Activated T-helper 17 cell treated with anti-CD3 and anti-CD28 coated beads, Interleukin-2, amount 50 U/mL, for 72 hours (primary cell): ENCODE measurements around the gene THOC2. TPM values are rescaled to one million over a fixed set of nuclear protein-coding genes. Genes with fewer than 3 reads are reported as not detected.
"Not testable (repeated sequence)": the region's sequence is repeated elsewhere in the genome, so short reads cannot be mapped to it uniquely, and the experiment has no call there.

Experiments
- ATAC-seq: fragments of 150-1000 bp; cut with Tn5 transposase; replicated peaks from 2 replicates; pipeline ENCODE4 v1.10.0; 2021; ENCODE audit warnings: mild to moderate bottlenecking, moderate library complexity
- H3K27ac Mint-ChIP-seq: one replicate; pipeline ENCODE4 v1.8.0; 2022; ENCODE audit warnings: mixed read lengths
- H3K27me3 Mint-ChIP-seq: one replicate; pipeline ENCODE4 v1.8.0; 2022; ENCODE audit warnings: mixed read lengths
- H3K36me3 Mint-ChIP-seq: one replicate; pipeline ENCODE4 v1.8.0; 2022; ENCODE audit warnings: low read depth, mild to moderate bottlenecking, mixed read lengths
- H3K4me1 Mint-ChIP-seq: one replicate; pipeline ENCODE4 v1.8.0; 2022; ENCODE audit warnings: mixed read lengths
- H3K4me3 Mint-ChIP-seq: one replicate; pipeline ENCODE4 v1.8.0; 2022; ENCODE audit warnings: mild to moderate bottlenecking, mixed read lengths
- H3K9me3 Mint-ChIP-seq: one replicate; pipeline ENCODE4 v1.8.0; 2022; ENCODE audit warnings: mixed read lengths
- total RNA-seq, 2 donors: library from RNA; stranded (reverse); gene quantifications; one replicate each; pipeline ENCODE4 v1.2.3, GENCODE V29; 2022

THOC2 gene, protein sequence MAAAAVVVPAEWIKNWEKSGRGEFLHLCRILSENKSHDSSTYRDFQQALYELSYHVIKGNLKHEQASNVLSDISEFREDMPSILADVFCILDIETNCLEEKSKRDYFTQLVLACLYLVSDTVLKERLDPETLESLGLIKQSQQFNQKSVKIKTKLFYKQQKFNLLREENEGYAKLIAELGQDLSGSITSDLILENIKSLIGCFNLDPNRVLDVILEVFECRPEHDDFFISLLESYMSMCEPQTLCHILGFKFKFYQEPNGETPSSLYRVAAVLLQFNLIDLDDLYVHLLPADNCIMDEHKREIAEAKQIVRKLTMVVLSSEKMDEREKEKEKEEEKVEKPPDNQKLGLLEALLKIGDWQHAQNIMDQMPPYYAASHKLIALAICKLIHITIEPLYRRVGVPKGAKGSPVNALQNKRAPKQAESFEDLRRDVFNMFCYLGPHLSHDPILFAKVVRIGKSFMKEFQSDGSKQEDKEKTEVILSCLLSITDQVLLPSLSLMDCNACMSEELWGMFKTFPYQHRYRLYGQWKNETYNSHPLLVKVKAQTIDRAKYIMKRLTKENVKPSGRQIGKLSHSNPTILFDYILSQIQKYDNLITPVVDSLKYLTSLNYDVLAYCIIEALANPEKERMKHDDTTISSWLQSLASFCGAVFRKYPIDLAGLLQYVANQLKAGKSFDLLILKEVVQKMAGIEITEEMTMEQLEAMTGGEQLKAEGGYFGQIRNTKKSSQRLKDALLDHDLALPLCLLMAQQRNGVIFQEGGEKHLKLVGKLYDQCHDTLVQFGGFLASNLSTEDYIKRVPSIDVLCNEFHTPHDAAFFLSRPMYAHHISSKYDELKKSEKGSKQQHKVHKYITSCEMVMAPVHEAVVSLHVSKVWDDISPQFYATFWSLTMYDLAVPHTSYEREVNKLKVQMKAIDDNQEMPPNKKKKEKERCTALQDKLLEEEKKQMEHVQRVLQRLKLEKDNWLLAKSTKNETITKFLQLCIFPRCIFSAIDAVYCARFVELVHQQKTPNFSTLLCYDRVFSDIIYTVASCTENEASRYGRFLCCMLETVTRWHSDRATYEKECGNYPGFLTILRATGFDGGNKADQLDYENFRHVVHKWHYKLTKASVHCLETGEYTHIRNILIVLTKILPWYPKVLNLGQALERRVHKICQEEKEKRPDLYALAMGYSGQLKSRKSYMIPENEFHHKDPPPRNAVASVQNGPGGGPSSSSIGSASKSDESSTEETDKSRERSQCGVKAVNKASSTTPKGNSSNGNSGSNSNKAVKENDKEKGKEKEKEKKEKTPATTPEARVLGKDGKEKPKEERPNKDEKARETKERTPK (N-terminal part only)
- 10 to 100 TPM; 82.6 to 83.3 TPM for total RNA-seq

DNA sequence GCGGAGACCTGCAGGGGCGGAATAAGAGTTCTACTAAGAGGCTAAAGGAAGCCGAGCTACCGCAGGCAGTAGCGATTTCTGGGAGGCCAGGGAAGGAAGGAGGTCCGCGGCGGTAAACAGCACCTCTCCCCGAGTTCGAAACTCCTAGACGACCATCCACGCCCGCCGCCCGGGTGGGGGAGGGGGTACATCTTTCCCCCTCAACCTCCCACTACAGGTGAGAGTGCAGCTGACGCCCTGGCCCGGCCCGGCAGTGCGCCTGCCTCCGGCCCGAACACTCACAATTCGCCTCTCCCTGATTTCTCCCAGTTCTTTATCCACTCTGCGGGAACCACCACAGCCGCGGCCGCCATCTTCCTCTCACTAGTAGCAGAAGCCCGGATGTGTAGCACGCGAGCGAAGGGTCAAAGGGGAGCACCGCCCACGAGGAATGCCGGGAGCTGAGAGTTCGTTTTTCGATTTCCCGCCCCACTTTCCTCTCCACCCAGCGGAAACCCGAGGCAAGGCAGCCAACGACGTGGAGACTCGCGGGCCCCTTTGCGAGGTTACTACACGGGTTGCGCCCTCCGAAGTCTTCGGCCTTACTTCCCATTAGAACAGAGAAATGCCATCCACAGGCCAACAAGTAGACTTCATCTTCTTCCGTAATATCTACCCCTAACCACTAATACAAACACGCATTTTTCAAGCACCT is at the start of gene THOC2:
Gene THOC2 (minus strand): TSS at position 383 of the 694 bp plus-strand sequence. CDS start 30 bp downstream, at position 353.
- no peaks in the 10 kb centered on the region for H3K4me1 Mint-ChIP-seq
- H3K27ac Mint-ChIP-seq, result peak within 1 kb of the TSS; percentile 96
- H3K9me3 Mint-ChIP-seq, result no peaks in the 10 kb centered on the region
- H3K4me3 Mint-ChIP-seq, result peak within 1 kb of the TSS; percentile 95
- ATAC-seq, result peak; percentile 92
- peaks cover 26% of the 10 kb centered on the region for H3K36me3 Mint-ChIP-seq
- no peaks in the 10 kb centered on the region for H3K27me3 Mint-ChIP-seq

DNA sequence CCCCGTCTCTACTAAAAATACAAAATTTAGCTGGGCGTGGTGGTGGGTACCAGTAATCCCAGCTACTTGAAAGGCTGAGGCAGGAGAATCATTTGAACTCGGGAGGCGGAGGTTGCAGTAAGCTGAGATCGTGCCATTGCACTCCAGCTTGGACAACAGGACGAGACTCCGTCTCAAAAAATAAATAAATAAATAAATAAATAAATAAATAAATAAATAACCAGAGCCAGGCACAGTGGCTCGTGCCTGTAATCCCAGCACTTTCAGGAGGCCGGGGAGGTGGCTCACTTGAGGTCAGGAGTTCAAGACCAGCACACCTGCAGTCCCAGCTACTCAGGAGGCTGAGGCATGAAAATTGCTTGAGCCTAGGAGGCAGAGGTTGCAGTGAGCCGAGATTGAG is 48.9 kb upstream of the THOC2 start:
- H3K9me3 Mint-ChIP-seq, H3K4me3 Mint-ChIP-seq, H3K36me3 Mint-ChIP-seq, ATAC-seq, H3K27me3 Mint-ChIP-seq, H3K27ac Mint-ChIP-seq, H3K4me1 Mint-ChIP-seq: not testable (repeated sequence)

DNA sequence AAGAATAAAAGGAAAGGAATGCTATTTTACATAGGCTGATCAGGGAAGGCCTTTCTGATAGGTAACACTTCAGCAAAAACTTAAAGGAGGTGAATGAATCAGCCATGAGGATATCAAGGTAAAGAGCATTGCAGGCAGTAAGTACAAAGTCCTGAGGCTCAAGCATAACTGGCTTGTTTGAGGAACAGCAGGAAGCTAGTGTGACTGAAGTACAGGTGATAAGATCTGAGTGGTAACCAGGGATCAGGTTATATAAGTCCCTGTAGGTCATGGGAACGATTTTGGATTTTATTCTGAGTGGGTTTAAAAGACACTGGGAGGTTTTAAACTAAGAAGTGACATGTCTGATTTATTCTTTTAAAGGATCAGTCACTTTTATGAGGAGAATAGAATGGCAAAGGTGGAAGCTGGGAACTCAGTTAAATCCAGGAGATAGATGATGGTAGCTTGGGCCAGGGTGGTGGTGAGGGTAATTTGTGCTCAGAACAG is 47.1 kb upstream of the THOC2 start:
- H3K27me3 Mint-ChIP-seq, result no peaks in the 10 kb centered on the region
- no peaks in the 10 kb centered on the region for H3K9me3 Mint-ChIP-seq
- H3K36me3 Mint-ChIP-seq, result no peaks in the 10 kb centered on the region
- no peak overlapping the region for H3K4me3 Mint-ChIP-seq
- H3K4me1 Mint-ChIP-seq, result no peaks in the 10 kb centered on the region
- ATAC-seq, result no peak
- H3K27ac Mint-ChIP-seq, result no peak overlapping the region

DNA sequence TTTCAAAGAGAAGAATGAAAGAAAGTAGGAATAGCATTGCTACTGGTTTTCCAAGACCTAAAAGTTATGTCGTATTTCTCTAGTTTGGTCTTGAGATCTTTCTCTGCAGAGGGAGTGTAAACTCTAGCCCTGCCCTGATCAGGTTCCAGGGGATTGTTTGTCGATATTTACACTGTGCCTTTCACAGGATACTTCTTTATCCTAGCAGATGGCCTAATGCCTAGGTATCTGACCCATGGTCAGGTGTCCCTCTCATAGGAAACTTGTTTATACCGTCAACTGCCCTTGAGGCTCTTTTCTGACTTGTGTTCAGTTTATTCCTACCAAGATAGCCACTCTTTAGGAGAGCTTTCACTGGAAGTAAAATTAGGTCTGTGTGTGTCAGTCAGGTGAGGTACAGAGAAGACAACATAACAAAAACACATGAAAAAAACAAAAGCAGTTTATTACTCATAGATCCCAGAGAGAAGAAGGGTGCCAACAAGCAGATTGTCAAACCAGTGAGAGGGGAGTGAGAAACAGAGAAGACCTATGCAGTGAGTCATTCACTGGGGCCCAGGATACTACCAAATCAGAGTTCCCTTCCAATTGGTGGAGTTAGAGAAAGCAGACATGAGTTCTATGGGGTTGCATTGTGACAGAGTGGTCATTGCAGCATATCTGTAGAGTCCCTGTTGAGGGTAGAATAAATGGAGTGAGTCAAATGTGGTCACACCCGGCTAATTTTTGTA is 40.6 kb upstream of the THOC2 start:
- Mint-ChIP-seq H3K4me3 (no peak overlapping the region), H3K36me3 (no peaks in the 10 kb centered on the region), H3K27me3 (no peaks in the 10 kb centered on the region), H3K4me1 (no peaks in the 10 kb centered on the region), H3K27ac (no peak overlapping the region), H3K9me3 (no peaks in the 10 kb centered on the region)
- ATAC-seq, result no peak

- no peak overlapping the region for H3K27ac Mint-ChIP-seq
- H3K4me1 Mint-ChIP-seq, result no peaks in the 10 kb centered on the region
- no peaks in the 10 kb centered on the region for H3K36me3 Mint-ChIP-seq
- no peak overlapping the region for H3K4me3 Mint-ChIP-seq
- no peaks in the 10 kb centered on the region for H3K27me3 Mint-ChIP-seq
- no peak for ATAC-seq
- H3K9me3 Mint-ChIP-seq, result no peaks in the 10 kb centered on the region
These were observed 38.7 kb upstream of the THOC2 start for GRCh38 chrX:123771449-123772064.

DNA sequence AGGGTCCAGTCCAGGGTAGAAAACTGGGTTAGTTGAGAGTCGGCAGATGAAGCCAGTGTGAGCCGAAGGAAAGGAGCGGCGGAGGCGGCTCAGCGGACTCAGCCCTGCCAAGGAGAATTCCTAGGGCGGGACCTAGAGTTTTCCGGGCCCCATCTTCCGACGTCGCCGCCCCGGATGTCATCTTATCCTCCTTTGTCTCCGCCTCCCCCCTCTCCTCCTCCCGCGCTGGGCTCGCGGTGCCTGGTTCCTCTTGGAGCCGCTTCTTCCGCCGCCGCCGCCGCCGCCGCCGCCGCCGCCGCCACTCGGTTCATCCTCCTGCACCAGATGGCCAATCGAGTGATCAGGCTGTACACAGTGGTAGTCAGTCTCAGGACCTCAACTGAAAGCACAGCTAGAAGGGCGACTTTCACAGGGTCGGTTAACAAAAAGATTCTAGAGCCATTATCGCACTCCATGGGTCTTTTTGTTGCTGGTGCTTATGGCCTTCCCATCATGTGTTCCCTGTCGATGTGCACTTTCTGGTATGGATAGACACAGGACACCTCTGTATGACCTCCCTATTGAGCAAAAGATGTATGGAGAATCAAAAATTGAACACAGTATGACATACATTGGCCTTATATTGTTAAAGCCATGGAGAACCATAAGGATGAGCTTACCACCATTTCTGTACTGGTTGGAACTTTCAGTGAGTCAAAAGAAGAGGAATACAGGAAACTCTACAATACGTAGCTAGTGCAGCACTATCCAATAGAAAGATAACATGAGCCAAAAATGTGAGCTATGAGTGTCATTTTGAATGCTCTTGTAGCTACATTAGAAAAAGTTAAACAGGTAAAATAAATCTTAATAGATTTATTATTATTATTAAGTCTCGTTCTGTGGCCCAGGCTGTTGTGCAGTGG is 32.4 kb upstream of the THOC2 start:
- H3K9me3 Mint-ChIP-seq, result no peaks in the 10 kb centered on the region
- peak; percentile 97 for ATAC-seq
- H3K36me3 Mint-ChIP-seq, result no peaks in the 10 kb centered on the region
- H3K27ac Mint-ChIP-seq, result peak overlapping the region; percentile 77
- H3K4me3 Mint-ChIP-seq, result peak overlapping the region; percentile 81
- peaks cover 4% of the 10 kb centered on the region for H3K4me1 Mint-ChIP-seq
- no peaks in the 10 kb centered on the region for H3K27me3 Mint-ChIP-seq

- H3K4me1 Mint-ChIP-seq, H3K9me3 Mint-ChIP-seq: not testable (repeated sequence)
These were observed 27.0 kb upstream of the THOC2 start for GRCh38 chrX:123759849-123760248.

GRCh38 chrX:123757794-123758193 is 24.9 kb upstream of the THOC2 start:
- not testable (repeated sequence) for H3K36me3 Mint-ChIP-seq, H3K27me3 Mint-ChIP-seq, H3K9me3 Mint-ChIP-seq, H3K4me1 Mint-ChIP-seq, ATAC-seq, H3K27ac Mint-ChIP-seq, H3K4me3 Mint-ChIP-seq

More at GRCh38 chrX:123759849-123760248, 27.0 kb upstream of the THOC2 start:
- H3K4me3 Mint-ChIP-seq, H3K27ac Mint-ChIP-seq, H3K27me3 Mint-ChIP-seq, H3K36me3 Mint-ChIP-seq, ATAC-seq: not testable (repeated sequence)

DNA sequence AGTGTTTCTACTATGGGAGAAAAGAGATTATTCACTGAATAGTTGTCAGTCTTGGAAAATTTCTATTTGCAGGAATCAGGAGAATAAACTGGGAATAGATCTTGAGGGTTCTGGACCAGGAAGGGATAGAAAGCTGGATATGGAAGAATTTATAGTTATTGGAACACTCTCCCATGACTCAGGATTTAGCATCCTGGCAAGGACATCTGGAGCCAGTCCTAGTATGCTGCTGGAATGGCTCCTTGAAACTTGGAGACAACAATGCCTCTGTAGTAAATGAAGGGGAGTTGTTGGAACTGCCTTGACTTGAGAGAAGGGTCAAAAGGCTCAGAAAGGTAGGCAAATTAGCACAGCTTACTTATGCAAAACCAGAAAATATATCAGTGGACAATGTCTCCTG is 23.5 kb upstream of the THOC2 start:
- Mint-ChIP-seq H3K4me3 (no peak overlapping the region), H3K27ac (no peak overlapping the region), H3K9me3 (no peaks in the 10 kb centered on the region), H3K36me3 (no peaks in the 10 kb centered on the region), H3K27me3 (no peaks in the 10 kb centered on the region), H3K4me1 (no peaks in the 10 kb centered on the region)
- no peak for ATAC-seq

GRCh38 chrX:123755107-123755506 is 22.3 kb upstream of the THOC2 start:
- Mint-ChIP-seq H3K4me3 (no peak overlapping the region), H3K9me3 (no peaks in the 10 kb centered on the region), H3K27ac (no peak overlapping the region), H3K36me3 (no peaks in the 10 kb centered on the region), H3K27me3 (no peaks in the 10 kb centered on the region), H3K4me1 (no peaks in the 10 kb centered on the region)
- ATAC-seq, result no peak

- Mint-ChIP-seq H3K4me3 (no peak overlapping the region), H3K9me3 (no peaks in the 10 kb centered on the region), H3K27me3 (no peaks in the 10 kb centered on the region), H3K36me3 (no peaks in the 10 kb centered on the region), H3K27ac (no peak overlapping the region), H3K4me1 (no peaks in the 10 kb centered on the region)
- no peak for ATAC-seq
These were observed 21.0 kb upstream of the THOC2 start for GRCh38 chrX:123753656-123754350.

GRCh38 chrX:123749643-123750042 is 16.8 kb upstream of the THOC2 start:
- no peaks in the 10 kb centered on the region for H3K4me1 Mint-ChIP-seq
- no peaks in the 10 kb centered on the region for H3K36me3 Mint-ChIP-seq
- H3K27me3 Mint-ChIP-seq, result no peaks in the 10 kb centered on the region
- no peaks in the 10 kb centered on the region for H3K9me3 Mint-ChIP-seq
- no peak overlapping the region for H3K27ac Mint-ChIP-seq
- no peak for ATAC-seq
- H3K4me3 Mint-ChIP-seq, result no peak overlapping the region
